IPS DF 6.9 (cell line): ENCODE data around the gene SLC2A2.
"Not testable (repeated sequence)": the region's sequence is repeated elsewhere in the genome, so short reads cannot be mapped to it uniquely, and the experiment has no call there.

Experiments used
- DNase-seq: peaks from one replicate; pipeline ENCODE4 v3.0.0-alpha.2; 2013; ENCODE audit warnings: low read depth, low spot score
- H3K27ac ChIP-seq: one replicate; pipeline ENCODE4 v1.5.1; 2013; ENCODE audit warnings: low read length, control low read depth
- H3K27me3 ChIP-seq: 2 replicates; pipeline ENCODE4 v1.6.1; 2013; ENCODE audit warnings: mild to moderate bottlenecking, low read length; ENCODE audit not compliant: control insufficient read depth, insufficient read depth
- H3K36me3 ChIP-seq: 2 replicates; pipeline ENCODE4 v1.6.1; 2013; ENCODE audit warnings: low read length; ENCODE audit not compliant: control insufficient read depth, insufficient read depth
- H3K4me1 ChIP-seq: 2 replicates; pipeline ENCODE4 v1.6.1; 2013; ENCODE audit warnings: low read length; ENCODE audit not compliant: control insufficient read depth, insufficient read depth
- H3K4me3 ChIP-seq: 2 replicates; pipeline ENCODE4 v1.5.1; 2013; ENCODE audit warnings: mild to moderate bottlenecking, low read length
- H3K9me3 ChIP-seq: 2 replicates; pipeline ENCODE4 v1.6.1; 2013; ENCODE audit warnings: low read length, inconsistent platforms; ENCODE audit not compliant: control insufficient read depth, insufficient read depth
- WGBS: extraction: QIAGEN DNeasy Blood & Tissue Kit; methylation state at CpG from one replicate; pipeline ENCODE4 v1.1.7; 2013; ENCODE audit warnings: mixed read lengths, missing lambda C conversion rate; ENCODE audit not compliant: insufficient read length, insufficient coverage; 5-methylcytosine and 5-hydroxymethylcytosine counted together

Gene SLC2A2

GRCh38 chr3:170985304-170985703 lies 41.2 kb downstream of the SLC2A2 start:
- WGBS = 100% methylated on average over 1 of the region's 2 CpGs
- Histone ChIP-seq H3K4me1 (no peaks in the 10 kb centered on the region; the same call in 1 of the 2 replicates), H3K4me3 (no peak overlapping the region), H3K9me3 (no peaks in the 10 kb centered on the region), H3K36me3 (no peaks in the 10 kb centered on the region), H3K27ac (no peak overlapping the region), H3K27me3 (no peaks in the 10 kb centered on the region)
- no peak for DNase-seq

DNA sequence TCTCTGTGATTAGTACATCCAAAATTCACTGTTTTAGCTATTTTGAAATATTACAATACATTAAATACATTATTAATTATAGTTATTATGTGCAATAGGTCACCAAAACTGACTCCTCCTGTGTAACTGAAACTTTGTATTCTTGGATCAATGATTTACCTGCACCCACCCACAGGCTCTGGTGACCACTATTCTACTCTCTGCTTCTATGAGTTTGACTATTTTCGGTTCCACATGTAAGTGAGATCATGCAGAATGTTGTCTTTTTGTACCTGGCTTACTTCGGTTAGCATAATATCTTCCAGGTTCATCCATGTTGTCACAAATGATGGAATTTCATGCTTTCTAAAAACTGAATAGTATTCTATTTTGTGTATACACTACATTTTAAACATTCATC lies 43.8 kb downstream of the SLC2A2 start:
- WGBS = no CpG with 5 or more reads among the region's 2 CpGs
- Histone ChIP-seq H3K4me1 (no peaks in the 10 kb centered on the region; the same call in 1 of the 2 replicates), H3K4me3 (no peak overlapping the region), H3K27ac (no peak overlapping the region), H3K9me3 (no peaks in the 10 kb centered on the region), H3K27me3 (no peaks in the 10 kb centered on the region), H3K36me3 (no peaks in the 10 kb centered on the region)
- no peak for DNase-seq

GRCh38 chr3:170980399-170980798 lies 46.1 kb downstream of the SLC2A2 start:
- no peak for DNase-seq

DNA sequence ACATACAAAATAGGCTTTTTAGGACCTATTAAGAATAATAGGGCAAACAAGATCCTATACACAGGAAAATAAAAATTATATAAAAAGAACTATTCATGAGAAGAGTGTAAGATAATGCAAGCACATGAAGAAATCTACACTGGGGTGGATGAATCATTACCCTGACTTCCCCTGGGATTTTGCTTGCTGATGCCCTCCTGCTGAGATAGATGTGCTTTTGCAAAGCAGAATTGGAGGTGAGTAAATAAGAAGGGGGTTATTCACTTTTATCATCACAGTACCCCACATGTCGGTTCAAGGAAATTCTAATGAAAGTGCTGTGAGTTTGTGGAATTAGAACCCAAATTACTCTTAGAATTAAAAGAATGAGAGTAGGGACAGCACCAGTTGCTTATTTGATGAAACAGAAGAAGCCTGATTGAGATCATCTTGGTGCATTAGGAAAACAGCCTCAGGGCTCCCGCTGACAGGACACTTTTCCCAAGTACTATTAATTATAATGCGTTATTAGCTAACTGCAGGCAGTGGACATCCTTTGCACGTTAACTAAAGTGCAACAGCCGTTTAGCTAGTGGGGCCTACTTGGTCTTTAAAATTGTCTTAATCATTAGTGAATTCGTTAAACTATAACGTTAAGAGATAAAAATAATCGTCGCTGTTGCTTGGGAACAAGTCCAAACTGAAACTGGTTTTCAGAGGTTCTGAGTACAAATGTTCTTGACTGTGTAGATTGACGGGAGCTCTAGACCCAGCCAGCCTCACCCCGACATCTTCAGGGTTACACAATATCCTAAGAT lies 48.4 kb downstream of the SLC2A2 start:
- Histone ChIP-seq H3K4me1 (no peaks in the 10 kb centered on the region; the same call in 1 of the 2 replicates), H3K27me3 (no peaks in the 10 kb centered on the region), H3K36me3 (no peaks in the 10 kb centered on the region), H3K9me3 (no peaks in the 10 kb centered on the region), H3K4me3 (no peak overlapping the region), H3K27ac (no peak overlapping the region)
- DNase-seq = no peak
- no CpG with 5 or more reads among the region's 11 CpGs for WGBS

More at GRCh38 chr3:170980399-170980798, 46.1 kb downstream of the SLC2A2 start:
- no peaks in the 10 kb centered on the region for H3K27me3 ChIP-seq
- H3K27ac ChIP-seq = no peak overlapping the region
- no peaks in the 10 kb centered on the region; the same call in 1 of the 2 replicates for H3K4me1 ChIP-seq
- no peaks in the 10 kb centered on the region for H3K36me3 ChIP-seq
- no peaks in the 10 kb centered on the region for H3K9me3 ChIP-seq
- H3K4me3 ChIP-seq = no peak overlapping the region

DNA sequence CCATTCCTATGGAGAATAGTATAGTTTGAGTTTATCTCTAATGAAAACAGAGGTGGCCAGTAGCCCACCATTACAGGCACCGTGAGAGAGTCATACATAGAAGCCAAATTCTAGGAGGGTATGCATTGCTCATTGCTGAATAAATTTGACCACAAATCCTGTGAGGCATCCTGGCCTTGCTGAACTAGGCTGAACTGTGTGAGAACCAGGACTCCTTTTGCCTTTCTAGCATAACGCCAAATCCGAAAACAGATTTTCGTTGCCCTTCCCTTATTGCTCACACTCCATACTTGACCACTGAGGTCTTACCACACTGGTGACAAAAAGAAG lies 50.4 kb downstream of the SLC2A2 start:
- H3K27me3 ChIP-seq = no peaks in the 10 kb centered on the region
- DNase-seq = no peak
- H3K36me3 ChIP-seq = no peaks in the 10 kb centered on the region
- WGBS = no CpG with 5 or more reads among the region's 4 CpGs
- H3K9me3 ChIP-seq = no peaks in the 10 kb centered on the region
- H3K4me3 ChIP-seq = no peak overlapping the region
- no peak overlapping the region for H3K27ac ChIP-seq
- no peaks in the 10 kb centered on the region for H3K4me1 ChIP-seq

- H3K27ac ChIP-seq = no peak overlapping the region
- WGBS = no CpG with 5 or more reads among the region's 16 CpGs
Observed at GRCh38 chr3:170975283-170976189, 51.0 kb downstream of the SLC2A2 start.

GRCh38 chr3:170974872-170975271 lies 51.6 kb downstream of the SLC2A2 start:
- H3K36me3 ChIP-seq = no peaks in the 10 kb centered on the region
- no peak overlapping the region for H3K27ac ChIP-seq
- no peak for DNase-seq
- H3K4me3 ChIP-seq = no peak overlapping the region
- H3K27me3 ChIP-seq = no peaks in the 10 kb centered on the region
- no CpG with 5 or more reads among the region's 9 CpGs for WGBS
- H3K9me3 ChIP-seq = no peaks in the 10 kb centered on the region
- H3K4me1 ChIP-seq = no peaks in the 10 kb centered on the region

More at GRCh38 chr3:170975283-170976189, 51.0 kb downstream of the SLC2A2 start:
- H3K36me3 ChIP-seq = no peaks in the 10 kb centered on the region
- no peaks in the 10 kb centered on the region for H3K27me3 ChIP-seq
- H3K9me3 ChIP-seq = no peaks in the 10 kb centered on the region
- DNase-seq = no peak
- H3K4me1 ChIP-seq = no peaks in the 10 kb centered on the region
- H3K4me3 ChIP-seq = no peak overlapping the region

GRCh38 chr3:170972917-170973316 lies 53.6 kb downstream of the SLC2A2 start:
- not testable (repeated sequence) for H3K36me3 ChIP-seq, DNase-seq, H3K4me3 ChIP-seq, H3K27ac ChIP-seq, H3K9me3 ChIP-seq, H3K27me3 ChIP-seq, H3K4me1 ChIP-seq

DNA sequence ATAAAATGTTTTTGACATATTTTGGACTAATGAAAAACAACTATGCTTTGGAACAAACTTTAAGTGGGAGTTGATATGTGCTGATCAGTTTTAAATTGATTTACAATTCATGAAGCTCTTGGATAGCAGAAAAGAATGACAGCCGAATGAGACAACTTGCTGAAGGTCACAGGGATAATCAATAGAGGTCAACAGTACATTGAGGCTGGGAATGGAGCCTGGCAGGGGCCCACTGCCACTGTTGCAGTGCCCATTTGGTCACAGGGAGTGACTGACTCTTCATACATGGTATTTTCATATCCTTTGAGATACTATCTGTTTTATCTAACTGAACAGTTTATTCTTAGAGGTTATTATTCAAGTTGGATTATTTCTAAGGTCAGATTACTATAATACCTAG lies 59.4 kb downstream of the SLC2A2 start:
- H3K27ac ChIP-seq = no peak overlapping the region
- H3K9me3 ChIP-seq = no peaks in the 10 kb centered on the region
- no peaks in the 10 kb centered on the region for H3K27me3 ChIP-seq
- no CpG with 5 or more reads among the region's 1 CpG for WGBS
- no peaks in the 10 kb centered on the region for H3K36me3 ChIP-seq
- 0 out of 2 replicates have a peak, but pooled peaks cover 1% of the 10 kb centered on the region for H3K4me1 ChIP-seq
- DNase-seq = no peak
- no peak overlapping the region for H3K4me3 ChIP-seq

- no peaks in the 10 kb centered on the region for H3K27me3 ChIP-seq
- H3K9me3 ChIP-seq = no peaks in the 10 kb centered on the region
- H3K27ac ChIP-seq = no peak overlapping the region
- no peaks in the 10 kb centered on the region for H3K36me3 ChIP-seq
- H3K4me3 ChIP-seq = no peak overlapping the region
- 0 out of 2 replicates have a peak, but pooled peaks cover 1% of the 10 kb centered on the region for H3K4me1 ChIP-seq
- no peak for DNase-seq
- no CpG with 5 or more reads among the region's 1 CpG for WGBS
Observed at GRCh38 chr3:170966495-170966894, 60.0 kb downstream of the SLC2A2 start.
